Prostate gland (tissue), 2 donors: ENCODE data around the gene MEA1.

Experiments used
- CTCF ChIP-seq, 4 experiments: fragments of 200-600 bp in 2 of 4; fragments of 450-650 bp in 2 of 4; sonication (generic) in 2 of 4; IDR thresholded peaks; 1 replicate in 3 of 4; 2 replicates in 1 of 4; pipeline ENCODE4 v1.5.1; 2016 to 2019; ENCODE audit warnings: antibody characterized with exemption in 4 of 4, mild to moderate bottlenecking in 2 of 4, moderate library complexity in 2 of 4
- POLR2A ChIP-seq: fragments of 450-650 bp; IDR thresholded peaks from one replicate; pipeline ENCODE4 v1.6.1; 2016; ENCODE audit warnings: antibody characterized with exemption, mild to moderate bottlenecking
- POLR2AphosphoS5 ChIP-seq: sonication (generic); formaldehyde crosslinking; IDR thresholded peaks from one replicate; pipeline ENCODE4 v1.6.1; 2017; ENCODE audit warnings: antibody characterized with exemption

DNA sequence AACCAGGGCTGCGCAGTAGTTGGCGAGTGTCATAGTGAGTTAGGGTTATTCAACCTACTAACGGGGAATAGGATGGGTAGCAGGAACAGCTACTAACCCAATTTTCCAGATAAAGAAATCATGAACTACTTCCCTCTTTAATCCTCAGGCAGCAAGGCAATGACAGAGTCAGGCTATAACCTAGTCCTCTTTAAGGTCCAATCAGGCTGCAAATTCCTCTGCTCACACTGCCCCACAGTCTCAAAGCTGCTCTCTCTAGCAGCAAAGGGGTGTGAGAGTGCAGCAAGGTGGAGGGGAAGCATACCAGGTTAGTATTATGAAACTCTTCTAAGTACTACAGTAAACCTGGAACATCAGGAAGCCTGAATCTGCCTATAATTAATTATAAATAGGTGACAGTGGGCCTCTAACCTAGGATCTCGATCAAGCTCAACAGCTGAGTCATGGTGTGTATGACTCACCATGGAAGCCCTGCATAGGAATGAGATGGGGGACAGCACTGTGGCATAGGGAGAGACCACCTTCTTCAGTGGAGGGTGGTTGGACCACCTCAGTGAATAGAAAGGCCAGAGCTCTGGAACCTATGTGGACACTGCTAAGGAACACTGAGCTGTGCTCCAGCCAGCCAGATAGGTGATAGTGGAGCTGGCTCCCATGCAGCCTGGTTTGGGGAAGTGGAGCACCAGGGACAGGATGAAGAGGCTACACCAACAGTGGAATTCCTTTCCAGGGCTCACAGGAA is 42.7 kb downstream of the MEA1 start:
- TF ChIP-seq POLR2AphosphoS5 (no peak), CTCF (IDR thresholded peaks at IDR 0.05) (no peak), POLR2A (no peak)
